H9 (cell line): Measurements from ENCODE around the gene THAP3. TPM values are rescaled to one million over a fixed set of nuclear protein-coding genes. Genes with fewer than 3 reads are reported as not detected.

ENCODE experiments used
- DNase-seq: peaks from one replicate; pipeline ENCODE4 v3.0.0-alpha.2; 2017
- H2AFZ ChIP-seq: one replicate; pipeline ENCODE4 v1.6.1; 2013; ENCODE audit warnings: mild to moderate bottlenecking, low read length, control low read depth, moderate library complexity
- H2AK5ac ChIP-seq: 2 replicates; pipeline ENCODE4 v1.6.1; 2013; ENCODE audit warnings: low read length, control low read depth, mixed read lengths; ENCODE audit not compliant: insufficient read length
- H2BK120ac ChIP-seq: one replicate; pipeline ENCODE4 v1.6.1; 2013; ENCODE audit warnings: low read depth, mild to moderate bottlenecking, low read length, control low read depth, inconsistent platforms; ENCODE audit not compliant: poor library complexity, severe bottlenecking
- H2BK12ac ChIP-seq: 2 replicates; pipeline ENCODE4 v1.6.1; 2013; ENCODE audit warnings: low read length, control low read depth, mixed read lengths, low read depth; ENCODE audit not compliant: insufficient read length
- H2BK15ac ChIP-seq: 2 replicates; pipeline ENCODE4 v1.6.1; 2013; ENCODE audit warnings: low read depth, low read length, control low read depth
- H2BK20ac ChIP-seq: one replicate; pipeline ENCODE4 v1.6.1; 2013; ENCODE audit warnings: low read depth, mild to moderate bottlenecking, low read length, control low read depth, inconsistent platforms; ENCODE audit not compliant: poor library complexity, severe bottlenecking
- H2BK5ac ChIP-seq: 2 replicates; pipeline ENCODE4 v1.6.1; 2013; ENCODE audit warnings: low read length, control low read depth, mixed read lengths; ENCODE audit not compliant: insufficient read length
- H3K14ac ChIP-seq: 2 replicates; pipeline ENCODE4 v1.6.1; 2013; ENCODE audit warnings: low read length, control low read depth; ENCODE audit not compliant: insufficient read depth
- H3K18ac ChIP-seq: 2 replicates; pipeline ENCODE4 v1.6.1; 2013; ENCODE audit warnings: low read depth, mild to moderate bottlenecking, mixed read lengths, low read length, control low read depth; ENCODE audit not compliant: insufficient read length
- H3K23ac ChIP-seq: 2 replicates; pipeline ENCODE4 v1.6.1; 2013; ENCODE audit warnings: low read length, control low read depth, mixed read lengths, low read depth; ENCODE audit not compliant: insufficient read length
- H3K23me2 ChIP-seq: 2 replicates; pipeline ENCODE4 v1.6.1; 2013; ENCODE audit warnings: low read depth, mild to moderate bottlenecking, mixed read lengths, low read length, control low read depth; ENCODE audit not compliant: insufficient read length, poor library complexity, severe bottlenecking
- H3K27ac ChIP-seq: 2 replicates; pipeline ENCODE4 v1.5.1; 2013; ENCODE audit warnings: low read length, control low read depth, mixed read lengths, low read depth; ENCODE audit not compliant: insufficient read length
- H3K27me3 ChIP-seq: 2 replicates; pipeline ENCODE4 v1.6.1; 2013; ENCODE audit warnings: low read length, control low read depth, inconsistent platforms; ENCODE audit not compliant: insufficient read depth
- H3K4ac ChIP-seq: 2 replicates; pipeline ENCODE4 v1.6.1; 2013; ENCODE audit warnings: low read depth, mild to moderate bottlenecking, control low read depth, inconsistent platforms, low read length, moderate library complexity
- H3K4me1 ChIP-seq: 2 replicates; pipeline ENCODE4 v1.6.1; 2013; ENCODE audit warnings: low read length, control low read depth, inconsistent platforms; ENCODE audit not compliant: insufficient read depth
- H3K4me2 ChIP-seq: 2 replicates; pipeline ENCODE4 v1.6.1; 2013; ENCODE audit warnings: low read length, control low read depth, mixed read lengths; ENCODE audit not compliant: insufficient read length, insufficient read depth
- H3K56ac ChIP-seq: 2 replicates; pipeline ENCODE4 v1.6.1; 2013; ENCODE audit warnings: low read depth, mild to moderate bottlenecking, mixed read lengths, low read length, control low read depth; ENCODE audit not compliant: insufficient read length
- H3K79me1 ChIP-seq: 2 replicates; pipeline ENCODE4 v1.6.1; 2013; ENCODE audit warnings: low read depth, mild to moderate bottlenecking, moderate library complexity, low read length, control low read depth, inconsistent platforms; ENCODE audit not compliant: insufficient read depth, poor library complexity, severe bottlenecking
- H3K79me2 ChIP-seq: 2 replicates; pipeline ENCODE4 v1.6.1; 2013; ENCODE audit warnings: low read length, control low read depth, inconsistent platforms; ENCODE audit not compliant: insufficient read depth
- H3K9ac ChIP-seq: 2 replicates; pipeline ENCODE4 v1.6.1; 2013; ENCODE audit warnings: low read length, control low read depth, mixed read lengths; ENCODE audit not compliant: insufficient read length; ENCODE audit errors: extremely low read depth
- H3K9me3 ChIP-seq: one replicate; pipeline ENCODE4 v1.6.1; 2013; ENCODE audit warnings: low read depth, low read length, inconsistent platforms; ENCODE audit not compliant: control insufficient read depth
- H3T11ph ChIP-seq: one replicate; pipeline ENCODE4 v1.6.1; 2013; ENCODE audit warnings: mild to moderate bottlenecking, low read length, control low read depth, inconsistent platforms
- H4K20me1 ChIP-seq: one replicate; pipeline ENCODE4 v1.6.1; 2013; ENCODE audit not compliant: control insufficient read depth, insufficient read length, insufficient read depth
- H4K5ac ChIP-seq: 2 replicates; pipeline ENCODE4 v1.6.1; 2013; ENCODE audit warnings: low read depth, mild to moderate bottlenecking, mixed read lengths, low read length, control low read depth; ENCODE audit not compliant: insufficient read length
- H4K8ac ChIP-seq: replicated peaks from 2 replicates; pipeline ENCODE4 v1.6.1; 2013; ENCODE audit warnings: low read length, control low read depth, mixed read lengths, low read depth; ENCODE audit not compliant: insufficient read length
- H4K91ac ChIP-seq: 2 replicates; pipeline ENCODE4 v1.6.1; 2013; ENCODE audit warnings: low read depth, mild to moderate bottlenecking, moderate library complexity, mixed read lengths, low read length, control low read depth; ENCODE audit not compliant: insufficient read length
- H3K27ac Mint-ChIP-seq, 3 experiments: 2 replicates in 2 of 3; 3 replicates in 1 of 3; pipeline ENCODE4 v1.8.0; 2020 to 2021; ENCODE audit warnings: mixed read lengths in 3 of 3, mild to moderate bottlenecking in 1 of 3, moderate library complexity in 1 of 3
- H3K27me3 Mint-ChIP-seq: 2 replicates; pipeline ENCODE4 v1.8.0; 2021; ENCODE audit warnings: low read depth, mild to moderate bottlenecking, moderate library complexity, mixed read lengths
- H3K36me3 Mint-ChIP-seq, 3 experiments: 2 replicates in 2 of 3; 3 replicates in 1 of 3; pipeline ENCODE4 v1.8.0; 2020 to 2021; ENCODE audit warnings: low read depth in 3 of 3, mixed read lengths in 3 of 3; ENCODE audit not compliant: insufficient read depth in 1 of 3
- H3K4me1 Mint-ChIP-seq, 2 experiments: 2 replicates each; pipeline ENCODE4 v1.8.0; 2020; ENCODE audit warnings: mixed read lengths in 2 of 2
- H3K4me3 Mint-ChIP-seq, 2 experiments: 2 replicates in 1 of 2; 3 replicates in 1 of 2; pipeline ENCODE4 v1.8.0; 2020 to 2021; ENCODE audit warnings: mild to moderate bottlenecking in 2 of 2, mixed read lengths in 2 of 2, moderate library complexity in 1 of 2
- H3K9me3 Mint-ChIP-seq, 2 experiments: 2 replicates in 1 of 2; 3 replicates in 1 of 2; pipeline ENCODE4 v1.8.0; 2020; ENCODE audit warnings: mild to moderate bottlenecking in 2 of 2, mixed read lengths in 2 of 2, moderate library complexity in 1 of 2
- WGBS: extraction: QIAGEN DNeasy Blood & Tissue Kit; methylation state at CpG from one replicate; pipeline ENCODE4 v1.1.7; 2013; ENCODE audit warnings: missing lambda C conversion rate, low lambda C conversion rate, mixed read lengths; ENCODE audit not compliant: insufficient read length; ENCODE audit errors: extremely low coverage; 5-methylcytosine and 5-hydroxymethylcytosine counted together
- total RNA-seq: library from RNA; stranded (reverse); gene quantifications from 2 replicates; pipeline ENCODE4 v1.2.1, GENCODE V29; 2021
- TF ChIP-seq, protein P1 (sequence below): fragments of 200-600 bp; sonication (generic); conservative IDR thresholded peaks from 3 replicates; pipeline ENCODE4 v1.8.0; 2021; ENCODE audit warnings: antibody characterized with exemption, mild to moderate bottlenecking

THAP3 gene
- total RNA-seq, 1 experiment from 2014 or later = 15.3 TPM

DNA sequence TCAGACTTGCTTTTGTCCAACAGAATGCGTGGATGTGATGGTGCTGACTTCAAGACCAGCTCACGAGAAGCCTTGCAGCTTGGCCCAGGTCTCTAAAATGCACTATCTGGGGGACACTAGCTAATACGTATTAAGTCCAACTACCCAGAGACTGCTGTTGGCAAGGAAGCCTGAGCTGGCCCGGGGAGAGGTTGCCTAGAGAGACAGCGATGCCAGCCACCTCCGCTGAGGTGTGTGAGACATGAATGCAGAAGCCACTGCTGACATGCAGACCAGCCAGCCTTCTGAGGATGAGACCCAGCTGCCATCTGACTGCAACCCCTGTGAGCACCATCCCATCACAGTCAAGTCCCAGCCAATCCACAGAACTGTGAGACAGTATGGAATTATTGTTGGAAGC is 32.5 kb downstream of the THAP3 start:
- Histone ChIP-seq H3K4me1 (no peaks in the 10 kb centered on the region), H4K5ac (no peak overlapping the region), H4K8ac (no peak overlapping the region), H3K27ac (no peak overlapping the region), H3K18ac (no peak overlapping the region), H3K14ac (no peak overlapping the region), H2BK5ac (no peak overlapping the region), H2BK12ac (no peak overlapping the region), H3K23ac (no peak overlapping the region), H2BK20ac (no peak overlapping the region), H3K4me2 (no peak overlapping the region), H2AK5ac (no peak overlapping the region), H3K79me1 (no peaks in the 10 kb centered on the region), H2BK15ac (no peak overlapping the region), H3K9ac (no peak overlapping the region), H3K79me2 (no peaks in the 10 kb centered on the region), H4K20me1 (no peaks in the 10 kb centered on the region), H3K56ac (no peak overlapping the region), H4K91ac (no peak overlapping the region), H3K4ac (no peak overlapping the region), H3K23me2 (no peaks in the 10 kb centered on the region), H2BK120ac (no peak overlapping the region), H3K27me3 (no peaks in the 10 kb centered on the region), H3K9me3 (no peaks in the 10 kb centered on the region), H2AFZ (no peak overlapping the region), H3T11ph (no peak overlapping the region)
- Mint-ChIP-seq H3K27ac (peak overlapping the region in 1 of 3 experiments; percentile 44; a peak in 1 of 7 replicates), H3K9me3 (no peaks in the 10 kb centered on the region), H3K36me3 (peaks cover 17 to 32% (median 31%) of the 10 kb centered on the region in 3 experiments; a peak in 6 of 7 replicates), H3K27me3 (no peaks in the 10 kb centered on the region), H3K4me3 (no peak overlapping the region), H3K4me1 (no peaks in the 10 kb centered on the region)
- WGBS = no CpG with 5 or more reads among the region's 6 CpGs
- TF ChIP-seq, protein P1, sequence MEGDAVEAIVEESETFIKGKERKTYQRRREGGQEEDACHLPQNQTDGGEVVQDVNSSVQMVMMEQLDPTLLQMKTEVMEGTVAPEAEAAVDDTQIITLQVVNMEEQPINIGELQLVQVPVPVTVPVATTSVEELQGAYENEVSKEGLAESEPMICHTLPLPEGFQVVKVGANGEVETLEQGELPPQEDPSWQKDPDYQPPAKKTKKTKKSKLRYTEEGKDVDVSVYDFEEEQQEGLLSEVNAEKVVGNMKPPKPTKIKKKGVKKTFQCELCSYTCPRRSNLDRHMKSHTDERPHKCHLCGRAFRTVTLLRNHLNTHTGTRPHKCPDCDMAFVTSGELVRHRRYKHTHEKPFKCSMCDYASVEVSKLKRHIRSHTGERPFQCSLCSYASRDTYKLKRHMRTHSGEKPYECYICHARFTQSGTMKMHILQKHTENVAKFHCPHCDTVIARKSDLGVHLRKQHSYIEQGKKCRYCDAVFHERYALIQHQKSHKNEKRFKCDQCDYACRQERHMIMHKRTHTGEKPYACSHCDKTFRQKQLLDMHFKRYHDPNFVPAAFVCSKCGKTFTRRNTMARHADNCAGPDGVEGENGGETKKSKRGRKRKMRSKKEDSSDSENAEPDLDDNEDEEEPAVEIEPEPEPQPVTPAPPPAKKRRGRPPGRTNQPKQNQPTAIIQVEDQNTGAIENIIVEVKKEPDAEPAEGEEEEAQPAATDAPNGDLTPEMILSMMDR = no peak
- DNase-seq = no peak
